ENCODE results near the gene SLC39A11. TPM values are rescaled to one million over a fixed set of nuclear protein-coding genes. Genes with fewer than 3 reads are reported as not detected.
A peak's percentile ranks its signal among the peaks of the same experiment; 100 is the strongest.

SLC39A11 gene
- total RNA-seq, 1 experiment from 2014 or later: 56.1 TPM

DNA sequence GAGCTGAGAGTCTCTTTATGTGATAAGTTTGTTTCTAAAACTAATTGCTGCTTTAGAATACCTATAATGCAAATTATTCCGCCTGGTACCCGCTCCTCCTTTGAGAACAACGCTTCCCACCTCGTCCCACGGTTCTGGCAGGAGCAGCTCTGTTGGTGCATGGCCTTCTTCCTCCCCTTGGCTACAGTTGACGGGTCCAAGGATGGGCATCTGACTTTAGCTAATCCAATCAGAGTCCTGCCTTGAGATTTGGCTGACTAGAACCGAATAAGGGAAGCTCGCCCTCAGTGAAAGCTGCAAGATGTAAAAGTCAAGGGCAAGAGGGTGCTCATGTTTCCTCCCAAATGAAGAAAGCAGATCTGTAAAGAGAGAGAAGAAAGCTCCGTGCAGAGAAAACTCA, 481.3 kb downstream of the SLC39A11 start:
- TF ChIP-seq, protein P1, sequence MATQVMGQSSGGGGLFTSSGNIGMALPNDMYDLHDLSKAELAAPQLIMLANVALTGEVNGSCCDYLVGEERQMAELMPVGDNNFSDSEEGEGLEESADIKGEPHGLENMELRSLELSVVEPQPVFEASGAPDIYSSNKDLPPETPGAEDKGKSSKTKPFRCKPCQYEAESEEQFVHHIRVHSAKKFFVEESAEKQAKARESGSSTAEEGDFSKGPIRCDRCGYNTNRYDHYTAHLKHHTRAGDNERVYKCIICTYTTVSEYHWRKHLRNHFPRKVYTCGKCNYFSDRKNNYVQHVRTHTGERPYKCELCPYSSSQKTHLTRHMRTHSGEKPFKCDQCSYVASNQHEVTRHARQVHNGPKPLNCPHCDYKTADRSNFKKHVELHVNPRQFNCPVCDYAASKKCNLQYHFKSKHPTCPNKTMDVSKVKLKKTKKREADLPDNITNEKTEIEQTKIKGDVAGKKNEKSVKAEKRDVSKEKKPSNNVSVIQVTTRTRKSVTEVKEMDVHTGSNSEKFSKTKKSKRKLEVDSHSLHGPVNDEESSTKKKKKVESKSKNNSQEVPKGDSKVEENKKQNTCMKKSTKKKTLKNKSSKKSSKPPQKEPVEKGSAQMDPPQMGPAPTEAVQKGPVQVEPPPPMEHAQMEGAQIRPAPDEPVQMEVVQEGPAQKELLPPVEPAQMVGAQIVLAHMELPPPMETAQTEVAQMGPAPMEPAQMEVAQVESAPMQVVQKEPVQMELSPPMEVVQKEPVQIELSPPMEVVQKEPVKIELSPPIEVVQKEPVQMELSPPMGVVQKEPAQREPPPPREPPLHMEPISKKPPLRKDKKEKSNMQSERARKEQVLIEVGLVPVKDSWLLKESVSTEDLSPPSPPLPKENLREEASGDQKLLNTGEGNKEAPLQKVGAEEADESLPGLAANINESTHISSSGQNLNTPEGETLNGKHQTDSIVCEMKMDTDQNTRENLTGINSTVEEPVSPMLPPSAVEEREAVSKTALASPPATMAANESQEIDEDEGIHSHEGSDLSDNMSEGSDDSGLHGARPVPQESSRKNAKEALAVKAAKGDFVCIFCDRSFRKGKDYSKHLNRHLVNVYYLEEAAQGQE (IDR thresholded peaks at IDR 0.05; ENCODE audit: insufficient read depth in 1 of 2, low read depth in 2 of 2, low read length in 1 of 2): no peak
- TF ChIP-seq TCF7L2 (IDR thresholded peaks at IDR 0.05; ENCODE audit: low read depth, low read length): no peak
- no peak for TF ChIP-seq SIN3A (IDR thresholded peaks at IDR 0.05; ENCODE audit: borderline replicate concordance, insufficient read depth, low read depth, low read length)
- TF ChIP-seq, protein P2, sequence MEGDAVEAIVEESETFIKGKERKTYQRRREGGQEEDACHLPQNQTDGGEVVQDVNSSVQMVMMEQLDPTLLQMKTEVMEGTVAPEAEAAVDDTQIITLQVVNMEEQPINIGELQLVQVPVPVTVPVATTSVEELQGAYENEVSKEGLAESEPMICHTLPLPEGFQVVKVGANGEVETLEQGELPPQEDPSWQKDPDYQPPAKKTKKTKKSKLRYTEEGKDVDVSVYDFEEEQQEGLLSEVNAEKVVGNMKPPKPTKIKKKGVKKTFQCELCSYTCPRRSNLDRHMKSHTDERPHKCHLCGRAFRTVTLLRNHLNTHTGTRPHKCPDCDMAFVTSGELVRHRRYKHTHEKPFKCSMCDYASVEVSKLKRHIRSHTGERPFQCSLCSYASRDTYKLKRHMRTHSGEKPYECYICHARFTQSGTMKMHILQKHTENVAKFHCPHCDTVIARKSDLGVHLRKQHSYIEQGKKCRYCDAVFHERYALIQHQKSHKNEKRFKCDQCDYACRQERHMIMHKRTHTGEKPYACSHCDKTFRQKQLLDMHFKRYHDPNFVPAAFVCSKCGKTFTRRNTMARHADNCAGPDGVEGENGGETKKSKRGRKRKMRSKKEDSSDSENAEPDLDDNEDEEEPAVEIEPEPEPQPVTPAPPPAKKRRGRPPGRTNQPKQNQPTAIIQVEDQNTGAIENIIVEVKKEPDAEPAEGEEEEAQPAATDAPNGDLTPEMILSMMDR (IDR thresholded peaks at IDR 0.05): no peak
- no peak for TF ChIP-seq POLR2AphosphoS5 (IDR thresholded peaks at IDR 0.05; ENCODE audit: low read depth, low read length)
- ChIA-PET POLR2A (no interaction called here), CTCF (no interaction called here)
- Histone ChIP-seq H3K4me1 (ENCODE audit: control insufficient read depth, insufficient read depth, low read length) (peaks cover 32% of the 10 kb centered on the region), H3K27ac (ENCODE audit: low read length) (peak overlapping the region; percentile 15; the same call in 1 of the 2 replicates), H3K4me3 (ENCODE audit: low read depth in 2 of 2, low read length in 2 of 2) (no peak overlapping the region), H3K36me3 (ENCODE audit: control insufficient read depth, insufficient read depth, low read length) (no peaks in the 10 kb centered on the region), H3K27me3 (ENCODE audit: control insufficient read depth, insufficient read depth, low read length) (no peaks in the 10 kb centered on the region), H3K9me3 (ENCODE audit: control insufficient read depth, insufficient read depth, low read depth, low read length) (no peaks in the 10 kb centered on the region)
- ATAC-seq: no peak
- DNase-seq (ENCODE audit: low read depth, low spot score): no peak
- intact Hi-C loops (cut with micrococcal nuclease; ENCODE audit: unreplicated experiment): no loop called here
- in situ Hi-C loops (cut with HindIII; ENCODE audit: low pct_unique_long_range_greater_than_20kb, low sequenced_read_pairs): no loop called here
- no TSS peak for BruUV-seq (replicated peaks)

DNA sequence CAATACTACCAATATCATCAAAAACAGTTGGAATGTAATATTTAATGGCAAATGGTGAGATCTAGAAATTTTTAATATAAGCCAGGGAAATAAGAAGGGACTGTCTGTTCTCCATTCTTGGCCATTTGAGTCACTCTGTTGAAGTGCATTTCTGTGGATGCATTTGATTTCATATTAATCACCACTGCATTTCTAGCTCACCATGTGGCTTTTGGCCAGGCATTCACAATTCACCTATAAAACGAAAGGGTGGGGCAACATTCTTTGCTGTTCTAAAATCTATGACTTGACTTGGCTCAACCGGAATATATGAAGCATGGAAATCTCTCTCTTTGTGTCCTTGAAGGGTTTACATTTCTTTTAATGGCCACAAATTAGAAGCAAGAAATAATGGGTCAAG, 483.0 kb downstream of the SLC39A11 start:
- CTCF ChIA-PET: no interaction called here
- H3K4me1 ChIP-seq (ENCODE audit: control insufficient read depth, insufficient read depth, low read length): peaks cover 20% of the 10 kb centered on the region
- no peaks in the 10 kb centered on the region for H3K27me3 ChIP-seq (ENCODE audit: control insufficient read depth, insufficient read depth, low read length)
- no peaks in the 10 kb centered on the region for H3K36me3 ChIP-seq (ENCODE audit: control insufficient read depth, insufficient read depth, low read length)
- DNase-seq (ENCODE audit: low read depth, low spot score): no peak
- POLR2A ChIA-PET: no interaction called here
- H3K9me3 ChIP-seq (ENCODE audit: control insufficient read depth, insufficient read depth, low read depth, low read length): no peaks in the 10 kb centered on the region
- intact Hi-C loops (cut with micrococcal nuclease; ENCODE audit: unreplicated experiment): no loop called here
- no peak overlapping the region for H3K4me3 ChIP-seq (ENCODE audit: low read depth in 2 of 2, low read length in 2 of 2)
- 0 out of 2 replicates have a peak overlapping the region, but pooled peaks have one; percentile 19 for H3K27ac ChIP-seq (ENCODE audit: low read length)
- in situ Hi-C loops (cut with HindIII; ENCODE audit: low pct_unique_long_range_greater_than_20kb, low sequenced_read_pairs): no loop called here
- peak; percentile 27; the same call in 1 of the 2 replicates for ATAC-seq
- TF ChIP-seq SIN3A (IDR thresholded peaks at IDR 0.05; ENCODE audit: borderline replicate concordance, insufficient read depth, low read depth, low read length): no peak
- TF ChIP-seq, protein P2 (IDR thresholded peaks at IDR 0.05): no peak
- TF ChIP-seq TCF7L2 (IDR thresholded peaks at IDR 0.05; ENCODE audit: low read depth, low read length): no peak
- TF ChIP-seq, protein P1 (IDR thresholded peaks at IDR 0.05; ENCODE audit: insufficient read depth in 1 of 2, low read depth in 2 of 2, low read length in 1 of 2): no peak
- BruUV-seq (replicated peaks): no TSS peak

Data from Panc1 (cell line).